Articular chondrocyte of knee joint (primary cell): ENCODE measurements around the gene WDR82. TPM values are rescaled to one million over a fixed set of nuclear protein-coding genes. Genes with fewer than 3 reads are reported as not detected.

ENCODE experiments used
- small RNA-seq: library from RNA; depleted of rRNA; stranded (forward); fragments of <200 nt; gene quantifications from one replicate; pipeline ENCODE3, GENCODE V24; 2012
- total RNA-seq: library from RNA; depleted of rRNA; stranded (reverse); fragments of >200 nt; gene quantifications from 2 replicates; pipeline ENCODE4 v1.2.3, GENCODE V29; 2012

Gene WDR82
- 61.5 and 67.7 TPM in 2 replicates for total RNA-seq

GRCh38 chr3:52278510-52279069 lies at the start of gene WDR82:
Gene WDR82 (minus strand): TSS chr3:52278649. CDS start chr3:52278361, 288 bp downstream.

GRCh38 chr3:52315977-52316764 lies 37.7 kb upstream of the WDR82 start, which contains the start of gene DNAH1:
Gene DNAH1 (plus strand): TSS chr3:52316319. CDS start chr3:52322443, 6,124 bp downstream.

GRCh38 chr3:52245322-52246263 lies 32.9 kb downstream of the WDR82 start, which contains the start of gene PPM1M:
Gene PPM1M (plus strand): TSS chr3:52245759. CDS start chr3:52245825, 66 bp downstream.

GRCh38 chr3:52238761-52239701 lies 39.4 kb downstream of the WDR82 start, which contains the start of gene TWF2:
Gene TWF2 (minus strand): TSS chr3:52239158. CDS start chr3:52239016, 142 bp downstream.

GRCh38 chr3:52225452-52226228 lies 52.8 kb downstream of the WDR82 start, which contains the start of gene TLR9:
Gene TLR9 (minus strand): TSS chr3:52225645. CDS start chr3:52225529, 116 bp downstream.

Small RNAs within 50 kb of the gene (small RNA-seq; reads per million reads assigned to genes)
- gene MIR135A1 (not detected), gene MIRLET7G (1,503 reads per million, percentile 99 among the genes with 10 or more reads in this experiment)

Other genes with a start within 250 kb of the WDR82 start
- 7.8 and 11.4 TPM in 2 replicates for gene DUSP7, start 222.1 kb downstream of the WDR82 start, total RNA-seq
- 4.4 and 5.7 TPM in 2 replicates for gene POC1A, start 124.2 kb downstream of the WDR82 start, total RNA-seq
- 30.6 and 31.9 TPM in 2 replicates for gene ALAS1, start 80.5 kb downstream of the WDR82 start, total RNA-seq
- 0.13 TPM in 1 of 2 replicates, not detected in the other for gene TLR9, start 53.0 kb downstream of the WDR82 start, total RNA-seq
- 69.3 and 81.7 TPM in 2 replicates for gene TWF2, start 39.5 kb downstream of the WDR82 start, total RNA-seq
- gene PPM1M, start 32.9 kb downstream of the WDR82 start, total RNA-seq, result 24.2 and 25.5 TPM in 2 replicates
- gene GLYCTK, start 9.2 kb upstream of the WDR82 start, total RNA-seq, result 9.7 and 12.5 TPM in 2 replicates
- gene DNAH1, start 37.7 kb upstream of the WDR82 start, total RNA-seq, result 6.5 and 8.1 TPM in 2 replicates
- gene BAP1, start 131.4 kb upstream of the WDR82 start, total RNA-seq, result 44.2 and 49.0 TPM in 2 replicates
- 7.2 and 9.7 TPM in 2 replicates for gene PHF7, start 132.0 kb upstream of the WDR82 start, total RNA-seq
- under 0.01 and 0.13 TPM in 2 replicates for gene SEMA3G, start 166.5 kb upstream of the WDR82 start, total RNA-seq
- gene TNNC1, start 175.4 kb upstream of the WDR82 start, total RNA-seq, result 1.7 and 3.3 TPM in 2 replicates
- gene NISCH, start 177.0 kb upstream of the WDR82 start, total RNA-seq, result 70.3 and 75.3 TPM in 2 replicates
- 4.5 and 5.7 TPM in 2 replicates for gene STAB1, start 216.7 kb upstream of the WDR82 start, total RNA-seq